GM20000 (cell line): ENCODE data around the gene HMOX2.

Experiments
- DNase-seq: peaks from one replicate; pipeline ENCODE4 v3.0.0; 2012; ENCODE audit warnings: low spot score
- CTCF ChIP-seq: IDR thresholded peaks from 2 replicates; pipeline ENCODE4 v1.5.1; 2012; ENCODE audit warnings: mild to moderate bottlenecking, control low read depth; ENCODE audit errors: extremely low read depth, missing control alignments

HMOX2 gene

GRCh38 chr16:4535627-4536108 is 59.5 kb downstream of the HMOX2 start:
- no peak for DNase-seq
- no peak for TF ChIP-seq CTCF

- DNase-seq, result no peak
- no peak for TF ChIP-seq CTCF
Measured at GRCh38 chr16:4536391-4537106, 60.4 kb downstream of the HMOX2 start.

- TF ChIP-seq CTCF, result no peak
- no peak for DNase-seq
Measured at GRCh38 chr16:4537376-4538343, 61.5 kb downstream of the HMOX2 start.

GRCh38 chr16:4538350-4539235 is 62.4 kb downstream of the HMOX2 start, which contains the start of gene CDIP1:
CDIP1 (minus strand) TSS chr16:4538773; CDS start chr16:4514130, 24,643 bp downstream.
- TF ChIP-seq CTCF, result no peak
- DNase-seq, result peak; percentile 97

GRCh38 chr16:4539716-4540284 is 63.6 kb downstream of the HMOX2 start:
- no peak for TF ChIP-seq CTCF
- no peak for DNase-seq

GRCh38 chr16:4544473-4544872 is 68.3 kb downstream of the HMOX2 start:
- no peak for TF ChIP-seq CTCF
- DNase-seq, result no peak
